Activated naive CD4-positive, alpha-beta T cell treated with anti-CD3 and anti-CD28 coated beads, Interleukin-2, amount 10 ng/mL, durations not matched to agents 7 days and 5 days (primary cell): ENCODE data around the gene COX19.
"Not testable (repeated sequence)": the region's sequence is repeated elsewhere in the genome, so short reads cannot be mapped to it uniquely, and the experiment has no call there.

Experiments
- CTCF ChIA-PET: fragments of 350-600 bp; sonication (Branson Sonifier 250); formaldehyde crosslinking; loops from one replicate; lab custom pipeline; 2021; ENCODE audit warnings: antibody characterized with exemption; lab: Charles Lee
- DNase-seq: peaks from one replicate; pipeline ENCODE4 v3.0.0-alpha.2; 2020
- H3K27ac Mint-ChIP-seq: one replicate; pipeline ENCODE4 v1.8.0; 2021; ENCODE audit warnings: mild to moderate bottlenecking, moderate library complexity, mixed read lengths
- H3K27me3 Mint-ChIP-seq: one replicate; pipeline ENCODE4 v1.8.0; 2021; ENCODE audit warnings: mild to moderate bottlenecking, mixed read lengths
- H3K36me3 Mint-ChIP-seq: one replicate; pipeline ENCODE4 v1.8.0; 2021; ENCODE audit warnings: mixed read lengths
- H3K4me1 Mint-ChIP-seq: one replicate; pipeline ENCODE4 v1.8.0; 2021; ENCODE audit warnings: mixed read lengths
- H3K4me3 Mint-ChIP-seq: one replicate; pipeline ENCODE4 v1.8.0; 2021; ENCODE audit warnings: mild to moderate bottlenecking, moderate library complexity, mixed read lengths
- H3K9me3 Mint-ChIP-seq: one replicate; pipeline ENCODE4 v1.8.0; 2021; ENCODE audit warnings: mixed read lengths

The COX19 gene

DNA sequence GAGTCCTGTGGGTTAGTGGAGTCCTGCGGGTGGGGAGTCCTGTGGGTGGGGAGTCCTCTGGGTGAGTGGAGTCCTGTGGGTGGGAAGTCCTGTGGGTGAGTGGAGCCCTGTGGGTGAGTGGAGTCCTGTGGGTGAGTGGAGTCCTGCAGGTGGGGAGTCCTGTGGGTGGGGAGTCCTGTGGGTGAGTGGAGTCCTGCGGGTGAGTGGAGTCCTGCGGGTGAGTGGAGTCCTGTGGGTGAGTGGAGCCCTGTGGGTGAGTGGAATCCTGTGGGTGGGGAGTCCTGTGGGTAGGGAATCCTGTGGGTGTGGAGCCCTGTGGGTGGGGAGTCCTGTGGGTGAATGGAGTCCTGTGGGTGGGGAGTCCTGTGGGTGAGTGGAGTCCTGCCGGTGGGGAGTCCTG, 26.7 kb upstream of the COX19 start:
- DNase-seq, H3K27me3 Mint-ChIP-seq, H3K27ac Mint-ChIP-seq, H3K4me1 Mint-ChIP-seq, CTCF ChIA-PET, H3K36me3 Mint-ChIP-seq, H3K4me3 Mint-ChIP-seq, H3K9me3 Mint-ChIP-seq: not testable (repeated sequence)

DNA sequence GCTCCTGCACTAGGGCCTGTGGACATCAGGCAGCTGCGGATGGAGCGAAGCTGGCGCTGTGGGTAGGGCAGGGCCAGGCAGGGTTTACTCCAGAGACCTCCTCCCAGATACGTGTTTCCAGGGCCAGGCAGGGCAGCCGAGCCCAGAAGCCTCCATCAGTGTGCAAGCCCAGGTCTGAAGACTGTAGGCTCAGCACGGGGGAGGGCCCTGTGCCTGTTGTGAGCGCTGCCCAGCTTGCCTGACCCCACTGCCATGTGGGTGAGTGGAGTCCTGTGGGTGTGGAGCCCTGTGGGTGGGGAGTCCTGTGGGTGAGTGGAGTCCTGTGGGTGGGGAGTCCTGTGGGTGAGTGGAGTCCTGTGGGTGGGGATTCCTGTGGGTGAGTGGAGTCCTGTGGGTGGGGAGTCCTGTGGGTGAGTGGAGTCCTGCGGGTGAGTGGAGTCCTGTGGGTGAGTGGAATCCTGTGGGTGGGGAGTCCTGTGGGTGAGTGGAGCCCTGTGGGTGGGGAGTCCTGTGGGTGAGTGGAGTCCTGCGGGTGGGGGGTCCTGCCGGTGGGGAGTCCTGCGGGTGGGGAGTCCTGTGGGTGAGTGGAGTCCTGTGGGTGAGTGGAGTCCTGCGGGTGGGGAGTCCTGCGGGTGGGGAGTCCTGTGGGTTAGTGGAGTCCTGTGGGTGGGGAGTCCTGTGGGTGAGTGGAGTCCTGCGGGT, 25.9 kb upstream of the COX19 start:
- H3K36me3 Mint-ChIP-seq, H3K4me3 Mint-ChIP-seq, H3K27me3 Mint-ChIP-seq, H3K4me1 Mint-ChIP-seq, H3K9me3 Mint-ChIP-seq, DNase-seq, CTCF ChIA-PET, H3K27ac Mint-ChIP-seq: not testable (repeated sequence)

DNA sequence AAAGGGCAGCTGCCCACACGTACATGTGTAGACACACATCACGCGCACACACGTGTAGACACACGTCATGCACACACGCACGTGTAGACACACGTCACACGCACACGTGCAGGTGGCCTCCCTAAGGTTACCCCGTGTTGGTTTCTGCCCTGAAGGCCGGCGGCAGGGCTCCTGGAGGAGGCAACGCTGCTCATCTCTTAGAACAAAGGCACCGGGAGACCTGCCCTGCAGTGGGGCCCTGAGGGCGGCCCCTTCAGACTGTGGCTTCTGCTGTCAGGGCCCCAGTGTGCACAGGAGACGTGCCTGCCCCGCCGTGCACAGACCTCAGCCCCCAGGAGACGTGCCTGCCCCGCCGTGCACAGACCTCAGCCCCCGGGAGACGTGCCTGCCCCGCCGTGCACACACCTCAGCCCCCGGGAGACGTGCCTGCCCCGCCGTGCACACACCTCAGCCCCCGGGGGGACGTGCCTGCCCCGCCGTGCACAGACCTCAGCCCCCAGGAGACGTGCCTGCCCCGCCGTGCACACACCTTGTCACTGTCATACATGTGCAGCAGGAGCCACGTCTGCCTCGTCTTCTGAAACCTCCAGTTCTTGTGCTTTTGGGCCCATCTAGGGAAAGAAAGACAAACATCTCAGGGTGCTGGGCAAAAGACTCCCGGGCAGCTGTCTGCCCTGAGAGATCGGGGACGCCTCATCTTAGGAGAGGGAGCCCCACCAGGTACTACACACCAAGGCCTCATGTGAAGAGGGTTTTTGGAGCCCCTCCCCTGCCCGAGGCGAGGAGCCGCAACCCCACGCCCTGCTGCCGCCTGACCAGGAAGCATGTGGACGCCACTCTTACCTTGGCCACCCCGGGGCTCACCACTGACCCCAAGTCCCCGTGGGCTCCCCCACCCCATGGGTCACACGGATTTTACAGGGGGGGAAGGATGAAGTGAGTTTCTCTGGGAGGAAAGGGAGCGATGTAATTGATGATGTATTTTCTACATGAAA, 24.9 kb upstream of the COX19 start:
- H3K27ac Mint-ChIP-seq = no peak overlapping the region
- H3K4me3 Mint-ChIP-seq = no peak overlapping the region
- no peaks in the 10 kb centered on the region for H3K4me1 Mint-ChIP-seq
- H3K27me3 Mint-ChIP-seq = no peaks in the 10 kb centered on the region
- CTCF ChIA-PET = no interaction called here
- no peak for DNase-seq
- no peaks in the 10 kb centered on the region for H3K9me3 Mint-ChIP-seq
- no peaks in the 10 kb centered on the region for H3K36me3 Mint-ChIP-seq

DNA sequence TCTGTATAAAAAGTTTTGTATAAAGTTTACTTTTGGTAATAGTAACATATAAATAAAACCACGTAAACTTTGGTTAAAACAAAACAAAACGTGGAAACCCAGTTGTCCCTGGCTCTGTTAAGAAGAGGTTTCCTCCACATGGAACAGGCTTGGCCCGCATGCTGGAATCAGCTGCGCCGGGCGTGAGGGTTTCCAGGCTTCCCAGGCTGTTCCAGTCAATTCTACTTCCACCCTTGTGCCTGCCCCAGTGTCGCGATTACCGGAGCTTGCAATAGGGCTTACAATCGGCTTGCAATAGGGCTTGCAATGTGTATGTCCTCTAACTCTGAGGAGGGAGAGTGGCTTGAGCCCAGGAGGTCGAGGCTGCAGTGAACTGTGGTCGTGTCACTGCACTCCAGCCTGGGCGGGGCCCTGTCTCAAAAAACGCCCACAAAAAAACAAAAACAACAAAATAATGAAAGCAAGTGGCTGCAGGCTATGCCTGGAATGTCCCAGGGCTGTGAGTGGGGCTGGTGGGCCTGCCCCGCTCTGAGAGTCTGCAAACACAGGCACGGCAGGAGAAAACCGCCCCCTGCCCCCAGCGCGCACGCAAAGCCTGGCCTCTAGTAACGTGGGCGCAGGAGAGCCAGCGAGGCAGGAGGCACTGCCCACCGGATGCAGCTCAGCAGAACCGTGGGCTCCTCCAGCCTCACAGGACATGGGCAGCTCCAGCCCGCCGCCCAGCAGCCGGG, 24.0 kb upstream of the COX19 start:
- no peak for DNase-seq
- Mint-ChIP-seq H3K36me3 (no peaks in the 10 kb centered on the region), H3K4me1 (no peaks in the 10 kb centered on the region), H3K27me3 (no peaks in the 10 kb centered on the region), H3K4me3 (no peak overlapping the region), H3K9me3 (no peaks in the 10 kb centered on the region), H3K27ac (no peak overlapping the region)
- CTCF ChIA-PET = interaction anchor here (8.7 kb wide), 1 partner anchor 65 kb away, joined by 247 read pairs; no protein-coding TSS in a partner anchor

DNA sequence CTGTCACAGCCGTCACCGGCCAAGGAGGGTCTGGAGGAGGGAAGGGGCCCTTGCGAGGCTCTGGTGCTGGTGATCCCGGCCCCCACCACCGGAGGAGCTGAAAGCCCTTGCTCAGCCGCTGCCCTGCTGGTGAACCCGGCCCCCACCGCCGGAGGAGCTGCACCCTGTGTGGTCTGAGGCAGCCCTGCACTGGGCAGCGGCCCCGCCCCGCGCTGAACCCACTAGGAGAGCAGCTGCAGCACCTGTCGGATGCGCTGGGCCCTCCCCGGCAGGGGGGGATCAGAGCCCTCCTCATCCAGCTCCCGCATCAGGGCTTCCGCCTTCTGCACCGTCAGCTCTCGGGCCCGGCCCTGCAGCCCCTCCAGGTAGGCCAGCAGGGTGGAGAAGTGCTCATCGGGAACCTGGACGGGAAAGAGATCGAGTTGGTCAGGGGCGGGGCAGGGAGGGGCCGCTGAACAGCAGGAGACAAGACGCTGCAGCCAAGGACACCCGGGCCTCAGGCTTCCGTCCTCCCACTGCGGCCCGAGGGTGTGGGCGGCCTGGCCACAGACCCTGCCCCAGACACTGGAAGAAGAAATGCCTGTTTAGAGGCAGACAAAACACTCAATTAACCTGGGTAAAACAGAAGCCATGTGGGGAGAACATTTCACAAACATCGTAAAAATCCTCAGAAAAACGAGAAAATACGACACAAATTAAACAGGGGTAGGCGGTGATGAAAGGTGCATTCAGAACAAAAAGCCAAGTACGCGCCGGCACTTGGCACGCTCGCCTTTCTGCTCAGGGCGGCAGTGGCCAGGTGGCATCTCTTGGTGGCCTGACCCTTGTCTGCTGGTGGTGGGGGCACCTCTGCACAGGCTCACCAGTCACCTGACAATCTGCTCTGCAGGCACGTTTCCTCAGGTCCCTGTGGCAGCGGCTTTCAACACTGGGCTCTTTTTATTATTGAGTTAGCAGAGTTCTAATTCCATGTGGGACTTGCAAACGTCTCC, 22.4 kb upstream of the COX19 start:
- H3K27ac Mint-ChIP-seq = no peak overlapping the region
- H3K4me1 Mint-ChIP-seq = no peaks in the 10 kb centered on the region
- H3K4me3 Mint-ChIP-seq = no peak overlapping the region
- H3K36me3 Mint-ChIP-seq = no peaks in the 10 kb centered on the region
- no peaks in the 10 kb centered on the region for H3K9me3 Mint-ChIP-seq
- H3K27me3 Mint-ChIP-seq = peaks cover 4% of the 10 kb centered on the region
- no peak for DNase-seq
- CTCF ChIA-PET = interaction anchor here (1.3 to 8.7 kb wide), 2 partner anchors 26 to 67 kb away, joined by 3 to 247 read pairs; no protein-coding TSS in a partner anchor

DNA sequence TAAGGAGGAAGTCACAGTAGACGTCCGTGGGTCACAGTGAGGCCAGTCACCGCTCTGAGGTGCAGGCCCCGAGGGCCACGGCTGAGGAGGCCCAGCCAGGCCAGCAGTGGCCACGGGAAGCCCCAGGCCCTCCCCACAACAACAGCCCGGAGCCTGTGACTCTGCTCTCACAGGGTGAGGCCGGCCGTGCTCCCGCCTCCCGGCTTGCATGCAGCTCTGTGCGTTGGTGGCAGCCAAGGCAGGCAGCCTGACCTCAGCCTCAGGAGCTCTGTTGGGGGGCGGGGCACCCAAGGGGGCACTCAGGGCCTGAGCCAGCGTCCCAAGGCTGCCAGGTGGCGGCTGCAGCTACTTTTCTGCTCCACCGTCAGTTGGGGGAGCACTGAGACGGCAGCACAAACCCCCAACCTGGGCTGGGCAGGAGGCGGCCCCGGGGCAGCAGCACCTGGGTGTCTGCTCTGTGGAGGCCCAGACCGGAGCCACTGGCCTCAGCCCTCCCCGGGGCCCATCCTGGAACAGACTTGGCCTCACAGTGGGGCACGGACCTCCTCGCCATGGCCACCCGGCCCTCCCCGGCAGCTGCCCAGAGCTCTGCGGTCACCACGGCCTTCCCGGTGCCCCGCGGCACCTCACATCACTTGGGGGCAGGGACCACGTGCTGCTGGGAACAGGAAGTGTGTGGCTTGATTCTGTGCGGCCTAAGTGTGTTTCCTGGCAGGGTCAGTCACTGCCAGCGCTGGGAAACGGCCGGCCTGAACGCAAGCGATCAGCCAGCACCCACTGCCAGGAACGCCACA, 20.9 kb upstream of the COX19 start:
- no peak overlapping the region for H3K27ac Mint-ChIP-seq
- H3K27me3 Mint-ChIP-seq = peaks cover 4% of the 10 kb centered on the region
- H3K36me3 Mint-ChIP-seq = no peaks in the 10 kb centered on the region
- DNase-seq = no peak
- H3K4me1 Mint-ChIP-seq = no peaks in the 10 kb centered on the region
- CTCF ChIA-PET = interaction anchor here (4.8 to 8.7 kb wide), 2 partner anchors 47 to 68 kb away, joined by 43 to 247 read pairs; partner anchors contain the start of gene GPR146
- H3K9me3 Mint-ChIP-seq = no peaks in the 10 kb centered on the region
- H3K4me3 Mint-ChIP-seq = no peak overlapping the region

DNA sequence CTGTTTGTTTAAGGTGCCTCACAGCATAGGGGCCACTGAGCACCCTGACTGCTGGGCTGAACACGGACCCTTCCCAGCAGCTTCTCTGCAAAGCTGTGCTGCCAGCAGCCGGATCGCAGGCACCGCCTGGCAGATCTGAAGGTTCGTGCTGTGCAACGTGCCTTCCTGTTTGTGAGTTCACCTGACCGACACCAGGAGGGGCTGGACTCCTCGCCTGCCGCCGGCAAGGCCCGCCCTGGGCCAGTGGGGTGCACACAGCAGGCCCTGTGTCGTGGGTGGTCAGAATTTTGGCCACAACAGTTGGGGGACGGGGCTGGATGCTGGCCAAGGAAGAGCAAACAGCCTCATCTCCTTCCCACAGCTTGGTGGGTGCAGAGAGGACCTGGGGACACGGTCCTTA, 20.2 kb upstream of the COX19 start:
- no peaks in the 10 kb centered on the region for H3K36me3 Mint-ChIP-seq
- no peaks in the 10 kb centered on the region for H3K9me3 Mint-ChIP-seq
- no peak overlapping the region for H3K27ac Mint-ChIP-seq
- peaks cover 4% of the 10 kb centered on the region for H3K27me3 Mint-ChIP-seq
- CTCF ChIA-PET = interaction anchor here (1.8 to 8.7 kb wide), 6 partner anchors 20 to 179 kb away, joined by 7 to 247 read pairs (median 44); partner anchors contain the start of genes COX19 and GPR146
- no peak for DNase-seq
- no peaks in the 10 kb centered on the region for H3K4me1 Mint-ChIP-seq
- no peak overlapping the region for H3K4me3 Mint-ChIP-seq

DNA sequence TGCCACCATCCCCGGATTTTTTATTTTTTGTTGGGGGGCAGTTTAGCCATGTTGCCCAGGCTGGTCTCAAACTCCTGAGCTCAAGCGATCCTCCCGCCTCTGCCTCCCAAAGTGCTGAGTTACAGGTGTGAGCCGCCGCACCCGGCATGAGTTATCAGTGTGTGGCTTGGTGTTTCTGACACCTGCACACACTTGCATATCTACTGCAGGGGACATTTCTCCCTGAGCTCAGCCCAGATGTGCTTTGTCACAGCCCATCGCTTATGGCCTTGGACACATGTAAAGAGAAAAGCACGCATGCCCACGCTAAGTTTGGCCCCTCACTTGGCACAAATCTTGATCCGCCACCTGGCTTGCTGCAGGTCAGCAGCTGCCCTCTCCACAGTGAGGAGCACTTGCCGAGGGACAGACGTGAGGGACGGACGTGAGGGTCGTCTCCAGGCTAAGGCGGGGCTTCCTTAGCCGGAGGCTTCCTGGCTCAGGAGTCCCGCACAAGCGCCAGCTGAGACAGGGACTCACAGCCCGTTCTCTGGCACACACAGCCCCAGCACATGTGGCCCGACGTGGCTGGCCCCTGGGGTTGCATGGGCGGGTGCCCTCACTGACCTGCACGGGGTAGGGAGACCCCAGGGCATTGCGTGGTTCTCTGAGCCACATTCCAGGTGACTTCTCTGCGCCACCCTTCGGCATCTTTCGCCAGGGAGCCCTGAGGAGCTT, 19.4 kb upstream of the COX19 start:
- CTCF ChIA-PET = interaction anchor here (1.6 to 8.7 kb wide), 12 partner anchors 19 to 180 kb away, joined by 3 to 247 read pairs (median 18); partner anchors contain the start of genes COX19, GPR146 and ZFAND2A
- no peak overlapping the region for H3K4me3 Mint-ChIP-seq
- DNase-seq = no peak
- no peaks in the 10 kb centered on the region for H3K9me3 Mint-ChIP-seq
- H3K27me3 Mint-ChIP-seq = peaks cover 4% of the 10 kb centered on the region
- no peaks in the 10 kb centered on the region for H3K36me3 Mint-ChIP-seq
- H3K4me1 Mint-ChIP-seq = no peaks in the 10 kb centered on the region
- no peak overlapping the region for H3K27ac Mint-ChIP-seq

DNA sequence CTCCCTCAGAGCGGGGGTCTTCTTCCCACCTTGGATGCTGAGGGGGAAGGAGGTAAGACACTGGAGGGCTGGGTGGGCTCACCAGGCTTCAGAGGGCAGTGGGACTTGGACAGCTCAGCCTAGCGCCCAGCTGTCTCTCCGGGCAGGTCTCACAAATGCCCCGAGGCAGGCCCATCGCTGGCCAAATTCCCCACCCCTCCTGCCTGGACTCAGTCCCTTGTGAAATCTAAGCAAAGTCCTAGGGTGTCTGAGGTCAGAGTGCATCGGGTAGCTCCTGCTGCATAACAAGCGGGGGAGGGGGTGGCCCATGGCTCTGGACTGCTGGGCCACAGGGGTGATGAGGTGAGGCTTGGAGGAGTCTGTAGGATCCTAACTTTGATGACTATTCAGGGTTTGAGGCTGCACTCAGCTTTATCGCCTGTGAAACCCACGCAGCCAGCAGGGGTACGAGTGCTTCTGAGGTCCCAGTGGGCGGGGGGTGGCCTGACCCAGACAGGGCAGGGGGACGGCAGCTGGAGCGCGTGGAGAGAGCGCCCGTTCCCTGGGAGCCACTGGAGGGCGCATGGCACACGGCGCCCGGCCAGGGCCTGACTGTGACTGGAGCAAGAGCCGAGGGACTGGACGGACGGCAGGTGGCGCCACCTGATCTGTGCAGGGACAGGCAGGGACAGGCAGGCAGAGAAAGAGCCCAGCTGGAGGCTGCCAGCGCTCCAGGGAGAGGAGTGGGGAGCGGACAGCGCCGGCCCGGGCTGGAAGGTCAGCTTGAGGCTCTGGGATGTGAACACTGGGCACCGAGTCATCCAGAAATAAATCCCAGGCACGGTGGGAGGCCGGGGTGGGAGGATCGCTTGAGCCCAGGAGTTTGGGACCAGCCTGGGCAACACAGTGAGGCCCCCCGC, 17.6 kb upstream of the COX19 start:
- CTCF ChIA-PET = interaction anchor here (0.5 to 8.7 kb wide), 52 partner anchors 9 to 439 kb away, joined by 3 to 247 read pairs (median 4); partner anchors contain the start of genes COX19, CYP2W1, GPR146 and ZFAND2A
- peak overlapping the region; percentile 19 for H3K27ac Mint-ChIP-seq
- no peaks in the 10 kb centered on the region for H3K9me3 Mint-ChIP-seq
- no peaks in the 10 kb centered on the region for H3K36me3 Mint-ChIP-seq
- H3K4me3 Mint-ChIP-seq = no peak overlapping the region
- peaks cover 7% of the 10 kb centered on the region for H3K27me3 Mint-ChIP-seq
- peak; percentile 97 for DNase-seq
- H3K4me1 Mint-ChIP-seq = no peaks in the 10 kb centered on the region

DNA sequence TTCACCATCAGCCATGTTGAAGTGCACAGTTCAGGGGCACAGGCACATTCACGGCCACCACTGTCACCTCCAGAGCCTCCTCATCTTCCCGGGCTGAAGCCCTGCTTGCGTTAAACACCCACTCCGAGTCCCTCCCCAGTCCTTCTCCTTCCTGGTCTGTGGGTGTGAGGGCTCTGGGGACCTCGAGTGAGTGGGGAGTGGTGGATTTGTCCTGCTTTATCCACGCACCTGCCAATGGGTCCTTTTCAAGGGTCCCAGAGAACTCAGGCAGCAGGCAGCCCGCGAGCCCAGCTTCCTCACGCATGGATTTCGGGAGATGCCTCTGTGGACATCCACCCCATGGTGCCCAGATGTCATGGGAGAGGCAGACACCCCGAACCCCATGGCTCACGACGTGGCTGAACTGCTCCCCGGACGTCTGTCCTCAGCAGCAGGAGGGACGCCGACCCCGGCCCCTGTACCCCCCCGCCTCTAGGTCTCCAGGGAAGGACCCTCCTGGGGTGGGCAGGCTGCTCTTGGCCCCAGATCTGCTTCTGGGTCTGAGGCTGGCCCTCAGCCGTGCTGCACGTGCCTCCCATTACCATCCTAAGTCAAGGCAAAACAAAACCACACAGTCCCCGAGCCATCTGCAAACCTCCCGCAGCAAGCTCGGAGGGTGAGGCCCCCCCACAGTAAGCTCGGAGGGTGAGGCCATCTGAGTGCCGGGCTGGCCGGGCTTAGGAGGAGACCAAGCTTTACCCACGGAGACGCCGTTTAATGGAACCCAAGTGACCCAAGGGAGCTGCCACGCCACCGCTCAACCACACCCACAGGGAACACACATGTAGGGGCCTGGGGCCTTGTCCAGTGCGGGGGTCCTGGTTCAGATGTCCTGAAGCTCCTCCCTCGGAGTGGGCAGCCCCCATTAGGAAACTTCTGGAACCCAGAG, 16.6 kb upstream of the COX19 start:
- DNase-seq = no peak
- no peak overlapping the region for H3K4me3 Mint-ChIP-seq
- no peaks in the 10 kb centered on the region for H3K36me3 Mint-ChIP-seq
- no peaks in the 10 kb centered on the region for H3K4me1 Mint-ChIP-seq
- H3K27me3 Mint-ChIP-seq = peaks cover 7% of the 10 kb centered on the region
- H3K27ac Mint-ChIP-seq = no peak overlapping the region
- no peaks in the 10 kb centered on the region for H3K9me3 Mint-ChIP-seq
- CTCF ChIA-PET = interaction anchor here (1.0 to 8.7 kb wide), 32 partner anchors 8 to 200 kb away, joined by 3 to 247 read pairs (median 9); partner anchors contain the start of genes COX19, CYP2W1, GPR146 and ZFAND2A
